HepG2 (cell line): ENCODE data around the gene TCN1. TPM values are rescaled to one million over a fixed set of nuclear protein-coding genes. Genes with fewer than 3 reads are reported as not detected.

ENCODE experiments used
- ATAC-seq: fragments of 200-7000 bp; cut with Tn5 transposase; 3 replicates; pipeline ENCODE4 v1.9.1; 2020; ENCODE audit warnings: mild to moderate bottlenecking, moderate library complexity
- BruUV-seq: library from RNA; stranded (reverse); fragments of 400-500 nt; replicated peaks from 2 replicates; lab custom pipeline; 2021; lab: Mats Ljungman, UMichigan
- CTCF ChIA-PET: fragments of 300-600 bp; formaldehyde crosslinking; extraction: SDS; loops from one replicate; lab custom pipeline; 2021; ENCODE audit warnings: low total read pairs, inconsistent platforms, low intra/inter-chr PET ratio; lab: Yijun Ruan, JAX
- POLR2A ChIA-PET: fragments of 350-600 bp; sonication (Branson Sonifier 250); formaldehyde crosslinking; loops from one replicate; lab custom pipeline; 2020; ENCODE audit warnings: antibody characterized with exemption, inconsistent platforms; lab: Yijun Ruan, JAX
- DNase-seq: peaks from one replicate; pipeline ENCODE4 v3.0.0-alpha.2; 2015; ENCODE audit warnings: low spot score
- FAIRE-seq: peaks from 3 replicates; lab custom pipeline; 2011; peaks lifted over from hg19 to GRCh38; lab: Jason Lieb, UNC
- H2AFZ ChIP-seq: one replicate; pipeline ENCODE4 v1.6.1; 2011; ENCODE audit warnings: low read length, inconsistent platforms
- H3K27ac ChIP-seq: fragments of 300-600 bp; 3 replicates; pipeline ENCODE4 v1.8.0; 2011; ENCODE audit warnings: mixed run types, mild to moderate bottlenecking, mixed read lengths, low read length, inconsistent platforms; ENCODE audit not compliant: insufficient read depth; ENCODE audit errors: extremely low read length
- H3K27me3 ChIP-seq, 2 experiments: fragments of 200-600 bp in 1 of 2; 2 replicates in 1 of 2; 3 replicates in 1 of 2; pipeline versions ENCODE4 v1.6.0 to v1.8.0; 2011; ENCODE audit warnings: low read length in 2 of 2, mild to moderate bottlenecking in 2 of 2, moderate library complexity in 2 of 2, inconsistent platforms in 1 of 2; ENCODE audit not compliant: insufficient read depth in 2 of 2, control insufficient read depth in 1 of 2
- H3K36me3 ChIP-seq, 2 experiments: fragments of 200-600 bp in 1 of 2; replicated peaks in 1 of 2; 2 replicates in 1 of 2; 3 replicates in 1 of 2; pipeline versions ENCODE4 v1.5.1 to v1.8.0; 2011; ENCODE audit warnings: low read length in 2 of 2, inconsistent platforms in 1 of 2; ENCODE audit not compliant: insufficient read depth in 2 of 2, control insufficient read depth in 1 of 2
- H3K4me1 ChIP-seq: 2 replicates; pipeline ENCODE4 v1.5.1; 2012; ENCODE audit warnings: low read length, inconsistent platforms; ENCODE audit not compliant: insufficient read depth
- H3K4me2 ChIP-seq: 2 replicates; pipeline ENCODE4 v1.6.0; 2011; ENCODE audit warnings: low read depth, low read length, inconsistent platforms
- H3K4me3 ChIP-seq, 3 experiments: fragments of 200-600 bp in 1 of 3; sonication (generic), shearing (Covaris generic) in 1 of 3; replicated peaks in 1 of 3; 2 replicates each; pipeline ENCODE4 v1.5.1; 2011 to 2016; ENCODE audit warnings: low read length in 3 of 3, inconsistent platforms in 2 of 3, low read depth in 2 of 3, mild to moderate bottlenecking in 2 of 3, control low read depth in 1 of 3, mixed read lengths in 1 of 3; ENCODE audit not compliant: insufficient read depth in 1 of 3
- H3K79me2 ChIP-seq: one replicate; pipeline ENCODE4 v1.6.1; 2011; ENCODE audit warnings: low read length, inconsistent platforms; ENCODE audit not compliant: insufficient read depth
- H3K9ac ChIP-seq: 2 replicates; pipeline ENCODE4 v1.6.0; 2011; ENCODE audit warnings: mild to moderate bottlenecking, low read depth, low read length, inconsistent platforms; ENCODE audit not compliant: insufficient read depth
- H3K9me3 ChIP-seq: 2 replicates; pipeline ENCODE4 v1.5.1; 2012; ENCODE audit warnings: mild to moderate bottlenecking, low read length
- H4K20me1 ChIP-seq: 2 replicates; pipeline ENCODE4 v1.6.0; 2011; ENCODE audit warnings: inconsistent platforms, mild to moderate bottlenecking, low read length, moderate library complexity; ENCODE audit not compliant: insufficient read depth
- ATF2 ChIP-seq: sonication (generic); formaldehyde crosslinking; IDR thresholded peaks from 2 replicates; pipeline ENCODE4 v1.4.0; 2020; ENCODE audit warnings: missing genetic modification reagents
- ATF7-NPFF ChIP-seq: sonication (generic); formaldehyde crosslinking; IDR thresholded peaks from 2 replicates; pipeline ENCODE4 v1.8.1; 2023; ENCODE audit warnings: mild to moderate bottlenecking, low read depth, missing genetic modification reagents, moderate library complexity
- FIP1L1 ChIP-seq: fragments of 200-400 bp; formaldehyde crosslinking; IDR thresholded peaks from 2 replicates; pipeline ENCODE4 v1.6.1; 2018; ENCODE audit warnings: low read depth, mild to moderate bottlenecking, low read length, moderate library complexity, borderline replicate concordance; ENCODE audit not compliant: insufficient read depth
- FOXP1 ChIP-seq, 2 experiments: fragments of 450-650 bp in 1 of 2; IDR thresholded peaks; 2 replicates each; pipeline ENCODE4 v1.6.1; 2017 to 2018; ENCODE audit warnings: antibody characterized with exemption in 1 of 2
- GFI1 ChIP-seq: sonication (generic); formaldehyde crosslinking; IDR thresholded peaks from 2 replicates; pipeline ENCODE4 v1.5.0; 2020; ENCODE audit warnings: missing genetic modification reagents, mild to moderate bottlenecking, borderline replicate concordance
- IRF2 ChIP-seq: IDR thresholded peaks from 2 replicates; pipeline ENCODE4 v1.6.1; 2018; ENCODE audit warnings: missing genetic modification reagents, missing compliant biosample characterization
- MAFG ChIP-seq: sonication (generic); formaldehyde crosslinking; IDR thresholded peaks from 2 replicates; pipeline ENCODE4 v1.5.1; 2020; ENCODE audit warnings: mild to moderate bottlenecking, missing genetic modification reagents
- RAD51 ChIP-seq: fragments of 450-650 bp; IDR thresholded peaks from 2 replicates; pipeline ENCODE4 v1.6.1; 2016; ENCODE audit warnings: borderline replicate concordance
- SIN3A ChIP-seq: IDR thresholded peaks from 2 replicates; pipeline ENCODE4 v1.6.1; 2011; ENCODE audit warnings: low read depth, mild to moderate bottlenecking, control low read depth, low read length, borderline replicate concordance
- SIX1 ChIP-seq: sonication (generic); formaldehyde crosslinking; IDR thresholded peaks from 2 replicates; pipeline ENCODE4 v1.4.0; 2020; ENCODE audit warnings: missing genetic modification reagents, borderline replicate concordance
- THYN1 ChIP-seq: sonication (generic); formaldehyde crosslinking; IDR thresholded peaks from 2 replicates; pipeline ENCODE4 v1.8.1; 2023; ENCODE audit warnings: low read depth, mild to moderate bottlenecking, moderate library complexity, missing genetic modification reagents, borderline replicate concordance
- ZBTB7A ChIP-seq: sonication (generic); formaldehyde crosslinking; IDR thresholded peaks from 2 replicates; pipeline ENCODE4 v1.8.0; 2022; ENCODE audit warnings: mild to moderate bottlenecking, missing genetic modification reagents
- ZKSCAN5 ChIP-seq: sonication (generic); formaldehyde crosslinking; IDR thresholded peaks from 2 replicates; pipeline ENCODE4 v1.5.1; 2020; ENCODE audit warnings: mild to moderate bottlenecking, missing genetic modification reagents
- ZNF276 ChIP-seq: sonication (generic); formaldehyde crosslinking; IDR thresholded peaks from 2 replicates; pipeline ENCODE4 v1.4.0; 2020; ENCODE audit warnings: mild to moderate bottlenecking, low read depth, missing genetic modification reagents
- ZNF354B ChIP-seq: sonication (generic); formaldehyde crosslinking; IDR thresholded peaks from 2 replicates; pipeline ENCODE4 v1.8.0; 2022; ENCODE audit warnings: mild to moderate bottlenecking, missing genetic modification reagents
- ZNF382 ChIP-seq: sonication (generic); formaldehyde crosslinking; IDR thresholded peaks from 2 replicates; pipeline ENCODE4 v1.5.0; 2020; ENCODE audit warnings: missing genetic modification reagents, mild to moderate bottlenecking, borderline replicate concordance
- ZNF576 ChIP-seq: sonication (generic); formaldehyde crosslinking; IDR thresholded peaks from 2 replicates; pipeline ENCODE4 v1.4.0; 2020; ENCODE audit warnings: mild to moderate bottlenecking, missing genetic modification reagents
- ZNF580 ChIP-seq: IDR thresholded peaks from 2 replicates; pipeline ENCODE4 v1.6.1; 2016; ENCODE audit warnings: low read depth, borderline replicate concordance
- ZNF660 ChIP-seq: sonication (generic); formaldehyde crosslinking; IDR thresholded peaks from 2 replicates; pipeline ENCODE4 v1.5.1; 2020; ENCODE audit warnings: mild to moderate bottlenecking, low read depth, missing genetic modification reagents, borderline replicate concordance
- ZNF724P ChIP-seq: sonication (generic); formaldehyde crosslinking; IDR thresholded peaks from 2 replicates; pipeline ENCODE4 v1.8.0; 2022; ENCODE audit warnings: missing genetic modification reagents, borderline replicate concordance
- ZNF746 ChIP-seq: sonication (generic); formaldehyde crosslinking; IDR thresholded peaks from 2 replicates; pipeline ENCODE4 v1.8.0; 2022; ENCODE audit warnings: mild to moderate bottlenecking, missing genetic modification reagents
- ZNF790 ChIP-seq: sonication (generic); formaldehyde crosslinking; IDR thresholded peaks from 2 replicates; pipeline ENCODE4 v1.8.0; 2022; ENCODE audit warnings: missing genetic modification reagents, mild to moderate bottlenecking, borderline replicate concordance
- WGBS: methylation state at CpG from one replicate; pipeline ENCODE4 v1.1.6; 2017; ENCODE audit warnings: low lambda C conversion rate; 5-methylcytosine and 5-hydroxymethylcytosine counted together
- in situ Hi-C: cut with HindIII; loops from 2 replicates; pipeline ENCODE4 v1.10.0; 2017; ENCODE audit warnings: low pct_unique_long_range_greater_than_20kb; ENCODE audit not compliant: extremely low pct_ligation_motif_present
- intact Hi-C: fragments of 100-400 bp; cut with micrococcal nuclease; formaldehyde crosslinking; loops from one replicate; pipeline ENCODE4 v1.10.0; 2022; ENCODE audit not compliant: unreplicated experiment
- polyA plus RNA-seq, 8 experiments: library from polyadenylated mRNA; depleted of rRNA in 3 of 8; stranded (reverse) in 7 of 8; unstranded in 1 of 8; fragments of >200 nt; fragmentation: Illumina TruSeq in 4 of 8; extraction: Trizol in 4 of 8; gene quantifications; 2 replicates each; pipeline versions ENCODE4 v1.2.1 to v1.2.3, GENCODE V29; 2011 to 2016; ENCODE audit warnings: low read depth in 4 of 8, missing spikeins in 1 of 8, mixed read lengths in 1 of 8; ENCODE audit not compliant: insufficient read depth in 1 of 8
- total RNA-seq, 5 experiments: library from RNA; depleted of rRNA; stranded (reverse); fragments of >200 nt; fragmentation: Illumina TruSeq; extraction: Trizol; gene quantifications; 2 replicates each; pipeline ENCODE4 v1.2.3, GENCODE V29; 2016; ENCODE audit warnings: low read depth in 1 of 5

Gene TCN1
- total and polyA plus RNA-seq, 2 of the 13 experiments (the other 11 are each of a cell fraction or from before 2014, with no cell fraction given) = not detected

- TF ChIP-seq ATF2 (CRISPR knock-in tag) (no peak), SIN3A (no peak), ZNF354B (CRISPR knock-in tag) (no peak), ZBTB7A (no peak)
- TF ChIP-seq, all 625 proteins: peak for 0
Measured at GRCh38 chr11:59865031-59865430, 1.3 kb downstream of the TCN1 start (continued).

- H3K9me3 ChIP-seq = no peaks in the 10 kb centered on the region
- H3K4me2 ChIP-seq = no peak overlapping the region
- ATAC-seq (no peak), FAIRE-seq (no peak), DNase-seq (no peak)
- no peak overlapping the region for H3K4me3 ChIP-seq
- BruUV-seq = no TSS peak
- no peak overlapping the region for H3K9ac ChIP-seq
- intact Hi-C loops (no loop called here), in situ Hi-C loops (no loop called here)
- no peak overlapping the region for H2AFZ ChIP-seq
- H4K20me1 ChIP-seq = no peaks in the 10 kb centered on the region
- 0 out of 2 replicates have a peak, but pooled peaks cover 6% of the 10 kb centered on the region for H3K4me1 ChIP-seq
- H3K79me2 ChIP-seq = no peaks in the 10 kb centered on the region
- H3K27ac ChIP-seq = no peak overlapping the region
- H3K36me3 ChIP-seq = no peaks in the 10 kb centered on the region
- POLR2A ChIA-PET = no interaction called here
- CTCF ChIA-PET = no interaction called here
- 8% methylated on average over 3 of the region's 3 CpGs for WGBS
- H3K27me3 ChIP-seq = no peaks in the 10 kb centered on the region
- TF ChIP-seq IRF2 (CRISPR knock-in tag) (no peak), MAFG (no peak), ATF7-NPFF (no peak), ZNF576 (CRISPR knock-in tag) (no peak), ZNF746 (no peak), ZNF276 (no peak), ZKSCAN5 (no peak), FOXP1 (IDR thresholded peaks at IDR 0.05) (no peak), FOXP1 (CRISPR knock-in tag; IDR thresholded peaks at IDR 0.05) (no peak), ZNF580 (no peak), FIP1L1 (no peak), SIX1 (CRISPR knock-in tag) (no peak), ZNF790 (no peak), THYN1 (CRISPR knock-in tag) (no peak), RAD51 (no peak), ZNF724P (CRISPR knock-in tag) (no peak), ZNF382 (no peak), ZNF660 (CRISPR knock-in tag) (no peak), GFI1 (no peak)
Measured at GRCh38 chr11:59862252-59862651, 4.0 kb downstream of the TCN1 start.
